ENCODE measurements around the gene LPP.

GRCh38 chr3:188598894-188599293, 444.9 kb downstream of the LPP start:
- TF ChIP-seq CTCF (IDR thresholded peaks at IDR 0.05; ENCODE audit: low read depth, low read length, poor library complexity, severe bottlenecking) (no peak), EZH2phosphoT487 (IDR thresholded peaks at IDR 0.05; ENCODE audit: borderline replicate concordance, low read length) (no peak)
